H1 (cell line): Measurements from ENCODE around the gene SLC2A2. TPM values are rescaled to one million over a fixed set of nuclear protein-coding genes. Genes with fewer than 3 reads are reported as not detected.

Experiments
- CTCF ChIA-PET: fragments of 300-600 bp; sonication (Branson Sonifier 250); formaldehyde crosslinking; loops from one replicate; lab custom pipeline; 2021; ENCODE audit not compliant: partially characterized antibody; lab: Charles Lee
- POLR2A ChIA-PET: fragments of 300-600 bp; sonication (Branson Sonifier 250); formaldehyde crosslinking; loops from one replicate; lab custom pipeline; 2021; ENCODE audit warnings: inconsistent platforms; ENCODE audit not compliant: partially characterized antibody; lab: Charles Lee
- DNase-seq, 2 experiments: peaks; one replicate each; pipeline versions ENCODE4 v3.0.0 to v3.0.0-alpha.2; 2010 to 2022; ENCODE audit warnings: low spot score in 2 of 2, low read depth in 1 of 2, mixed read lengths in 1 of 2
- FAIRE-seq: peaks from 2 replicates; lab custom pipeline; 2011; peaks lifted over from hg19 to GRCh38; lab: Jason Lieb, UNC
- H2AFZ ChIP-seq: 2 replicates; pipeline ENCODE4 v1.8.1; 2012; ENCODE audit warnings: low read length, inconsistent platforms
- H2AK5ac ChIP-seq: 2 replicates; pipeline ENCODE4 v1.6.1; 2013; ENCODE audit warnings: low read depth, low read length
- H2BK120ac ChIP-seq: replicated peaks from 2 replicates; pipeline ENCODE3; 2013; ENCODE audit warnings: low read depth, low read length, inconsistent platforms
- H2BK12ac ChIP-seq: 2 replicates; pipeline ENCODE4 v1.6.1; 2013; ENCODE audit warnings: low read depth, low read length
- H2BK15ac ChIP-seq: 2 replicates; pipeline ENCODE4 v1.6.1; 2013; ENCODE audit warnings: low read length
- H2BK20ac ChIP-seq: 2 replicates; pipeline ENCODE4 v1.6.1; 2013; ENCODE audit warnings: low read length
- H2BK5ac ChIP-seq: 2 replicates; pipeline ENCODE4 v1.6.1; 2013; ENCODE audit warnings: low read depth, low read length
- H3K14ac ChIP-seq: 2 replicates; pipeline ENCODE4 v1.6.1; 2013; ENCODE audit warnings: inconsistent platforms; ENCODE audit not compliant: insufficient read length
- H3K18ac ChIP-seq: 2 replicates; pipeline ENCODE4 v1.6.1; 2013; ENCODE audit warnings: low read length; ENCODE audit errors: extremely low read depth
- H3K23ac ChIP-seq: 2 replicates; pipeline ENCODE4 v1.6.1; 2013; ENCODE audit warnings: inconsistent platforms; ENCODE audit not compliant: insufficient read length
- H3K23me2 ChIP-seq: 2 replicates; pipeline ENCODE4 v1.6.1; 2013; ENCODE audit warnings: low read depth, low read length
- H3K27ac ChIP-seq: 2 replicates; pipeline ENCODE4 v1.6.1; 2011; ENCODE audit warnings: low read depth, low read length, inconsistent platforms
- H3K27me3 ChIP-seq, 4 experiments: replicated peaks in 1 of 4; 1 replicate in 1 of 4; 2 replicates in 3 of 4; pipeline versions ENCODE4 v1.6.1 to v1.8.1; 2011 to 2013; ENCODE audit warnings: low read length in 3 of 4, mild to moderate bottlenecking in 3 of 4, inconsistent platforms in 2 of 4, mixed read lengths in 2 of 4, moderate library complexity in 1 of 4; ENCODE audit not compliant: control insufficient read depth in 3 of 4, insufficient read depth in 3 of 4; ENCODE audit errors: extremely low read depth in 1 of 4
- H3K36me3 ChIP-seq, 4 experiments: 2 replicates each; pipeline versions ENCODE4 v1.6.1 to v1.8.1; 2011 to 2013; ENCODE audit warnings: mild to moderate bottlenecking in 4 of 4, low read length in 3 of 4, moderate library complexity in 2 of 4, control low read depth in 1 of 4, inconsistent platforms in 1 of 4; ENCODE audit not compliant: insufficient read depth in 4 of 4, control insufficient read depth in 2 of 4
- H3K4ac ChIP-seq: replicated peaks from 2 replicates; pipeline ENCODE3; 2013; ENCODE audit warnings: low read length, low read depth, mixed read lengths, inconsistent platforms; ENCODE audit not compliant: insufficient read length
- H3K4me1 ChIP-seq, 4 experiments: replicated peaks in 1 of 4; 1 replicate in 1 of 4; 2 replicates in 3 of 4; pipeline versions ENCODE4 v1.6.1 to v1.8.1; 2011 to 2013; ENCODE audit warnings: low read length in 3 of 4, inconsistent platforms in 2 of 4, mixed read lengths in 1 of 4; ENCODE audit not compliant: insufficient read depth in 4 of 4, control insufficient read depth in 3 of 4
- H3K4me2 ChIP-seq, 2 experiments: 2 replicates each; pipeline versions ENCODE4 v1.6.1 to v1.8.1; 2011 to 2013; ENCODE audit warnings: low read depth in 2 of 2, low read length in 2 of 2, control low read depth in 1 of 2, inconsistent platforms in 1 of 2, mild to moderate bottlenecking in 1 of 2; ENCODE audit not compliant: insufficient read depth in 1 of 2
- H3K4me3 ChIP-seq, 4 experiments: fragments of 200-600, 300-600 bp in 1 of 4; sonication (generic), shearing (Covaris generic), sonication (Bioruptor Twin) in 1 of 4; 2 replicates each; pipeline versions ENCODE4 v1.5.1 to v1.8.1; 2011 to 2016; ENCODE audit warnings: low read length in 4 of 4, low read depth in 3 of 4, control low read depth in 2 of 4, inconsistent platforms in 2 of 4, mild to moderate bottlenecking in 2 of 4, mixed read lengths in 1 of 4, moderate library complexity in 1 of 4; ENCODE audit not compliant: insufficient read depth in 2 of 4; ENCODE audit errors: extremely low read depth in 1 of 4
- H3K56ac ChIP-seq: replicated peaks from 2 replicates; pipeline ENCODE3; 2013; ENCODE audit warnings: low read depth, mild to moderate bottlenecking, mixed read lengths, low read length, inconsistent platforms; ENCODE audit not compliant: insufficient read length
- H3K79me1 ChIP-seq: 2 replicates; pipeline ENCODE4 v1.6.1; 2013; ENCODE audit warnings: low read depth, low read length, control low read depth
- H3K79me2 ChIP-seq, 2 experiments: 2 replicates each; pipeline versions ENCODE4 v1.6.1 to v1.8.1; 2012 to 2013; ENCODE audit warnings: low read length in 2 of 2, mild to moderate bottlenecking in 2 of 2, inconsistent platforms in 1 of 2; ENCODE audit not compliant: insufficient read depth in 2 of 2, control insufficient read depth in 1 of 2
- H3K9ac ChIP-seq, 4 experiments: replicated peaks in 1 of 4; 1 replicate in 1 of 4; 2 replicates in 3 of 4; pipeline versions ENCODE4 v1.6.1 to v1.8.1; 2011 to 2013; ENCODE audit warnings: low read depth in 3 of 4, low read length in 3 of 4, control low read depth in 2 of 4, mild to moderate bottlenecking in 2 of 4, moderate library complexity in 2 of 4, inconsistent platforms in 1 of 4; ENCODE audit errors: extremely low read depth in 1 of 4
- H3K9me3 ChIP-seq, 2 experiments: 2 replicates each; pipeline versions ENCODE4 v1.6.1 to v1.8.1; 2012 to 2013; ENCODE audit warnings: mild to moderate bottlenecking in 2 of 2, moderate library complexity in 2 of 2, control low read depth in 1 of 2, inconsistent platforms in 1 of 2, low read depth in 1 of 2, low read length in 1 of 2, mixed read lengths in 1 of 2; ENCODE audit not compliant: insufficient read depth in 2 of 2
- H4K20me1 ChIP-seq, 2 experiments: replicated peaks in 1 of 2; 2 replicates each; pipeline versions ENCODE3 to v1.8.1; 2011 to 2013; ENCODE audit warnings: inconsistent platforms in 2 of 2, low read length in 2 of 2, mild to moderate bottlenecking in 1 of 2; ENCODE audit not compliant: insufficient read depth in 2 of 2, control insufficient read depth in 1 of 2
- H4K5ac ChIP-seq: 2 replicates; pipeline ENCODE4 v1.6.1; 2013; ENCODE audit warnings: low read length, low read depth, mixed read lengths, inconsistent platforms; ENCODE audit not compliant: insufficient read length
- H4K8ac ChIP-seq: 2 replicates; pipeline ENCODE4 v1.8.0; 2013; ENCODE audit warnings: mild to moderate bottlenecking, moderate library complexity, low read length, inconsistent platforms; ENCODE audit not compliant: insufficient read depth; ENCODE audit errors: extremely low read depth
- H4K91ac ChIP-seq: replicated peaks from 2 replicates; pipeline ENCODE3; 2013; ENCODE audit warnings: low read length, mixed read lengths, inconsistent platforms; ENCODE audit not compliant: insufficient read length
- PHF8 ChIP-seq: fragments of 200-600 bp; sonication (generic); conservative IDR thresholded peaks from 2 replicates; pipeline ENCODE4 v1.7.1; 2012; ENCODE audit warnings: low read depth, mild to moderate bottlenecking, inconsistent platforms, low read length, moderate library complexity
- RAD21 ChIP-seq, 2 experiments: IDR thresholded peaks in 1 of 2; conservative IDR thresholded peaks in 1 of 2; 2 replicates each; pipeline ENCODE4 v1.6.1; 2011; ENCODE audit warnings: low read depth in 2 of 2, low read length in 2 of 2, improper control_type of control experiment in 1 of 2, inconsistent platforms in 1 of 2, mild to moderate bottlenecking in 1 of 2, moderate library complexity in 1 of 2
- RNF2 ChIP-seq: fragments of 200-900, 300-1000 bp; sonication (generic); IDR thresholded peaks from 2 replicates; pipeline ENCODE4 v1.7.1; 2016; ENCODE audit warnings: borderline replicate concordance, low read depth, mild to moderate bottlenecking, antibody characterized with exemption, low read length; ENCODE audit not compliant: poor library complexity, severe bottlenecking; ENCODE audit errors: missing control alignments
- whole genome bisulfite sequencing, 2 experiments: shearing (Covaris generic) in 1 of 2; methylation state at CpG; one replicate each; pipeline versions ENCODE4 v1.1.6 to v1.1.7; 2013 to 2015; ENCODE audit warnings: low lambda C conversion rate in 2 of 2, mixed read lengths in 2 of 2, inconsistent platforms in 1 of 2, low coverage in 1 of 2, missing lambda C conversion rate in 1 of 2; ENCODE audit not compliant: insufficient replicate concordance in 2 of 2, insufficient coverage in 1 of 2, insufficient read length in 1 of 2; ENCODE audit errors: extremely low coverage in 1 of 2, missing lambda C conversion rate in 1 of 2; 5-methylcytosine and 5-hydroxymethylcytosine counted together
- polyA plus RNA-seq, 7 experiments: library from polyadenylated mRNA; depleted of rRNA in 3 of 7; stranded (reverse) in 5 of 7; unstranded in 2 of 7; fragments of >200 nt in 5 of 7; fragments of 200-250 nt in 2 of 7; gene quantifications; 1 replicate in 5 of 7; 2 replicates in 1 of 7; 4 replicates in 1 of 7; pipeline versions ENCODE4 v1.2.1 to v1.2.3, GENCODE V29; 2011 to 2013; ENCODE audit warnings: missing spikeins in 2 of 7, mixed read lengths in 2 of 7
- total RNA-seq: library from RNA; stranded (reverse); fragmentation: NEBNext Ultra II Directional; extraction: Animal tissue kit (Norgen Biotek cat#: 25700); gene quantifications from 2 replicates; pipeline ENCODE4 v1.2.1, GENCODE V29; 2021
- TF ChIP-seq, protein P1 (sequence below), 3 experiments: IDR thresholded peaks; 1 replicate in 2 of 3; 2 replicates in 1 of 3; pipeline versions ENCODE4 v1.5.1 to v1.6.1; 2011; ENCODE audit warnings: low read length in 3 of 3, mild to moderate bottlenecking in 3 of 3, inconsistent platforms in 2 of 3, low read depth in 1 of 3, moderate library complexity in 1 of 3; ENCODE audit not compliant: insufficient read depth in 1 of 3; ENCODE audit errors: control extremely low read depth in 1 of 3

Gene SLC2A2
- total and polyA plus RNA-seq, 2 of the 8 experiments (the other 6 are each of a cell fraction or from before 2014, with no cell fraction given), result not detected

- 68% methylated on average over 6 of the region's 6 CpGs; no CpG with 5 or more reads in 1 of the 2 experiments for WGBS, 2 experiments
- Histone ChIP-seq H3K4me2 (no peak overlapping the region), H2BK12ac (no peak overlapping the region), H3K79me1 (no peaks in the 10 kb centered on the region), H3K18ac (no peak overlapping the region), H4K20me1 (no peaks in the 10 kb centered on the region), H3K4ac (no peak overlapping the region), H2BK20ac (no peak overlapping the region), H3K23me2 (no peaks in the 10 kb centered on the region), H3K27me3 (no peaks in the 10 kb centered on the region), H2AFZ (no peak overlapping the region), H2BK120ac (no peak overlapping the region), H3K14ac (no peak overlapping the region), H4K8ac (no peak overlapping the region), H3K4me3 (no peak overlapping the region), H3K79me2 (no peaks in the 10 kb centered on the region), H3K56ac (no peak overlapping the region), H2AK5ac (no peak overlapping the region), H3K9me3 (no peaks in the 10 kb centered on the region), H3K27ac (no peak overlapping the region), H3K23ac (no peak overlapping the region), H3K9ac (no peak overlapping the region), H3K36me3 (no peaks in the 10 kb centered on the region), H3K4me1 (no peaks in the 10 kb centered on the region), H4K5ac (no peak overlapping the region), H2BK5ac (no peak overlapping the region), H2BK15ac (no peak overlapping the region), H4K91ac (no peak overlapping the region)
- TF ChIP-seq RNF2 (no peak), RAD21 (IDR thresholded peaks at IDR 0.05 in 1 of 2, conservative IDR thresholded peaks at IDR 0.05 in 1 of 2; ENCODE audit: low read depth in 2 of 2, low read length in 2 of 2) (peak; percentile 47 to 50), PHF8 (no peak)
- TF ChIP-seq, protein P1, sequence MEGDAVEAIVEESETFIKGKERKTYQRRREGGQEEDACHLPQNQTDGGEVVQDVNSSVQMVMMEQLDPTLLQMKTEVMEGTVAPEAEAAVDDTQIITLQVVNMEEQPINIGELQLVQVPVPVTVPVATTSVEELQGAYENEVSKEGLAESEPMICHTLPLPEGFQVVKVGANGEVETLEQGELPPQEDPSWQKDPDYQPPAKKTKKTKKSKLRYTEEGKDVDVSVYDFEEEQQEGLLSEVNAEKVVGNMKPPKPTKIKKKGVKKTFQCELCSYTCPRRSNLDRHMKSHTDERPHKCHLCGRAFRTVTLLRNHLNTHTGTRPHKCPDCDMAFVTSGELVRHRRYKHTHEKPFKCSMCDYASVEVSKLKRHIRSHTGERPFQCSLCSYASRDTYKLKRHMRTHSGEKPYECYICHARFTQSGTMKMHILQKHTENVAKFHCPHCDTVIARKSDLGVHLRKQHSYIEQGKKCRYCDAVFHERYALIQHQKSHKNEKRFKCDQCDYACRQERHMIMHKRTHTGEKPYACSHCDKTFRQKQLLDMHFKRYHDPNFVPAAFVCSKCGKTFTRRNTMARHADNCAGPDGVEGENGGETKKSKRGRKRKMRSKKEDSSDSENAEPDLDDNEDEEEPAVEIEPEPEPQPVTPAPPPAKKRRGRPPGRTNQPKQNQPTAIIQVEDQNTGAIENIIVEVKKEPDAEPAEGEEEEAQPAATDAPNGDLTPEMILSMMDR (IDR thresholded peaks at IDR 0.05; ENCODE audit: control extremely low read depth in 1 of 3, insufficient read depth in 1 of 3, low read depth in 1 of 3, low read length in 3 of 3), result peak; percentile 54 to 82 (median 80)
- ChIA-PET POLR2A (no interaction called here), CTCF (interaction anchor here (0.6 to 5.4 kb wide), 29 partner anchors 9 to 604 kb away, joined by 3 to 28 read pairs (median 3); partner anchors contain the start of gene SLC2A2)
- DNase-seq (peak in 1 of 2 experiments; percentile 57), FAIRE-seq (no peak)
These were observed 8.2 kb downstream of the SLC2A2 start for GRCh38 chr3:171018156-171018935.
